SJSA1 (cell line): ENCODE measurements around the gene VSNL1. TPM values are rescaled to one million over a fixed set of nuclear protein-coding genes. Genes with fewer than 3 reads are reported as not detected.

Source experiments
- DNase-seq, 2 experiments: peaks; one replicate each; pipeline ENCODE4 v3.0.0-alpha.2; 2015 to 2020; ENCODE audit warnings: low spot score in 2 of 2, low read depth in 1 of 2
- H3K27ac ChIP-seq: fragments of 250-450 bp; sonication (Bioruptor Pico); 2 replicates; pipeline ENCODE4 v1.5.1; 2020; ENCODE audit warnings: mild to moderate bottlenecking, moderate library complexity
- H3K27me3 ChIP-seq: fragments of 250-450 bp; sonication (Bioruptor Pico); replicated peaks from 2 replicates; pipeline ENCODE4 v1.5.1; 2020; ENCODE audit warnings: mild to moderate bottlenecking, moderate library complexity
- H3K36me3 ChIP-seq: fragments of 250-450 bp; sonication (Bioruptor Pico); 2 replicates; pipeline ENCODE4 v1.5.1; 2020; ENCODE audit warnings: mild to moderate bottlenecking
- H3K4me1 ChIP-seq: fragments of 250-450 bp; sonication (Bioruptor Pico); replicated peaks from 2 replicates; pipeline ENCODE4 v1.6.1; 2021; ENCODE audit warnings: mild to moderate bottlenecking
- H3K4me3 ChIP-seq: fragments of 250-450 bp; sonication (Bioruptor Pico); 2 replicates; pipeline ENCODE4 v1.5.1; 2020; ENCODE audit warnings: mild to moderate bottlenecking
- H3K9me3 ChIP-seq: fragments of 250-450 bp; sonication (Bioruptor Pico); replicated peaks from 2 replicates; pipeline ENCODE4 v1.5.1; 2020; ENCODE audit warnings: mild to moderate bottlenecking
- total RNA-seq: library from RNA; depleted of rRNA; stranded (reverse); fragments of >200 nt; shearing (Covaris generic); gene quantifications from 2 replicates; pipeline ENCODE4 v1.2.3, GENCODE V29; 2014

VSNL1 gene
- total RNA-seq, 1 experiment from 2014 or later: 1.00 TPM

DNA sequence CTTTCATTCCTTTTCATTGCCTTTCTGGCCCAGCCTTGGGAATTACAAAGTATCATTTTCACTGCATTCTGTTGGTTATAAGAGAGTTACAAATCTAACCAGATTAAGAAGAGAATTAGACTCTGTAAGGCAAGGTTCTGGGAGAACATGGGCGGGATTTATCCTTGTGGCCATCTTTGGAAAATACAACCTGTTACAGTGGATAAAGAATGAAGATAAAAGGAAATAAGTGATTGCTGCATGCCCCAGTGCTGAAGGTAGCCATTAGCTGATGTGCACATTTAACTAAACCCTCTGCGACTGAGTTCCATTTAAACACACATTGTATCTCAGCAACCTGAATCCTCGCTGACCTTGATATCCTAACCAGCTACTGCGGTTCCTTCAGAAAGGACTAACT is 119.7 kb downstream of the VSNL1 start:
- Histone ChIP-seq H3K27ac (no peak overlapping the region), H3K4me3 (no peak overlapping the region), H3K4me1 (no peaks in the 10 kb centered on the region), H3K36me3 (peaks cover 27% of the 10 kb centered on the region), H3K9me3 (no peaks in the 10 kb centered on the region), H3K27me3 (no peaks in the 10 kb centered on the region)
- DNase-seq: no peak

DNA sequence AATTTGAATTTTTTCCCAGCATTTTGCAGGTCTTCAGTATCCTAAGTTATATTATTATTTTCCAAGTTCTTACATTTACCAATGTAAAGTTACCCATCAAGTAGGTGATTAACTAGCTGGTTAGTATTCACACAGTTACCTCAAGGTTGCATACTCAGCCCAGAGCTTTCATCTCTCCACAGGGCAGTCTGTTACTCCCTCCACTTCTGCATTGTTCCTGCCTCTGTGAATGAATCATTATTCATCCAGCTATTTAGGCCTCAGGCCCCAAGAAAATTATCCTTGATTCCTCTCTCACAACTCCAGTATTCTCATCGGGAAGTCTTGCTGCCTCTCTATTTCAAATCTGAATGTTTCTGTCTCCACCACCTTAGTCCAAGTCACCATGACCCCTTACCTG is 121.0 kb downstream of the VSNL1 start:
- H3K36me3 ChIP-seq: peaks cover 38% of the 10 kb centered on the region
- H3K27ac ChIP-seq: no peak overlapping the region
- no peaks in the 10 kb centered on the region for H3K27me3 ChIP-seq
- no peaks in the 10 kb centered on the region for H3K4me1 ChIP-seq
- H3K9me3 ChIP-seq: no peaks in the 10 kb centered on the region
- DNase-seq: no peak
- no peak overlapping the region for H3K4me3 ChIP-seq

DNA sequence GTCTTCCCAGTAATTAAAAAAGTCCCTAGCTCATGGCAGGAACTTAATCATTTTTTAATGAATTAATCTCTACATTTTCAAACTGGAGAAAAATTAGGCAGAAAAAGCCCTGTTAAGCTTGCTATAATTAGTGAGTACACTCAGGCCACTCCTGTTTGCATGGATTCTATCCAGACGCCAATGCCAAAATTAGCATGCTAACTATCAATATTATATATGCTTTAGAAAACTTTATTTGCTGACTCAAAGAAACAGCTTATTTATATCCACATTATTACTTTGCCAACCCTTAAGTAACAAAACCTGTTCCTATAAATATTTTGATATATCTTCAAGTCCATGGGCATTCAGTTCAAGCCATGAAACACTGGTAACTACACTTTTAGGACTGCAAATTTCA is 122.2 kb downstream of the VSNL1 start:
- Histone ChIP-seq H3K27me3 (no peaks in the 10 kb centered on the region), H3K9me3 (no peaks in the 10 kb centered on the region), H3K4me1 (no peaks in the 10 kb centered on the region), H3K36me3 (peaks cover 42% of the 10 kb centered on the region), H3K27ac (no peak overlapping the region), H3K4me3 (no peak overlapping the region)
- no peak for DNase-seq

DNA sequence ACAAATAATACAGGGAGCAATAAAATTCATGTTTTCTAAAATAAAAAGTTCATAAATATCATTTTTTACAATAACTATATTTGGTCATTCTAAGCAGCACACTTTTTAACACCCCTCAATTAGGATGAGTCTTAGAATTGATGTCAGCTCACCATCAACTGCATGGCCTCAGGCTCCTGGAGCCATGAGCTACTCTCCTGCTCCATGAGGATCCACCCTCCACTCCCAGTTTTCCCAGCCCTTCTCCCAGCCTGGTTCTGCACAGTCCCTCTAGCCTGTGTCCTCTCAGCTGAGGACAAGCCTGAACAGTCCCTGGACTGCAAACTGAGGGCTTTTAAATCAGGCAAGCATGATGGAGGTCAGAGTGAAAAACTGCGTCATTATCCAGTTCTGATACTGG is 124.0 kb downstream of the VSNL1 start:
- H3K9me3 ChIP-seq: no peaks in the 10 kb centered on the region
- H3K4me1 ChIP-seq: no peaks in the 10 kb centered on the region
- no peak overlapping the region for H3K4me3 ChIP-seq
- H3K27me3 ChIP-seq: no peaks in the 10 kb centered on the region
- no peak overlapping the region for H3K27ac ChIP-seq
- H3K36me3 ChIP-seq: peaks cover 47% of the 10 kb centered on the region
- DNase-seq: no peak

DNA sequence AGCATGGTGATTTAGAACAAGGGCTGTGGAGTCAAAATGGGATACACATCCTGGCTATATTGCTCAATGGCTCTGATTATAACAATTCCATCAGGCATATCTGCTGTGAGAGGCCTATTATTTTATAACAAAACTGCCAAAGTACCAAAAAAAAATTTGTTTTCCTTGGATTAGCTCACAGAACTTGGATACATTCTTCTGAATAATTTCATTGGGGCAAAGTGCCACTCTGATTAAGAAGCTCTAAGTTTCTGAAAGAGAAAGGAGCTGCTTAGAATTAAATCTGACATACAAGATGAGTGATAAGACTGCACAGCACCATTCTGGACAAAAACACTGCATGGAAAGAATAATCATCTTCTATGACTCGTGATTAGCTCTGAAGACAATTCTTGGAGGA is 127.4 kb downstream of the VSNL1 start:
- no peak for DNase-seq
- no peak overlapping the region for H3K27ac ChIP-seq
- peaks cover 52% of the 10 kb centered on the region for H3K36me3 ChIP-seq
- no peak overlapping the region for H3K4me3 ChIP-seq
- no peaks in the 10 kb centered on the region for H3K27me3 ChIP-seq
- no peaks in the 10 kb centered on the region for H3K9me3 ChIP-seq
- no peaks in the 10 kb centered on the region for H3K4me1 ChIP-seq

DNA sequence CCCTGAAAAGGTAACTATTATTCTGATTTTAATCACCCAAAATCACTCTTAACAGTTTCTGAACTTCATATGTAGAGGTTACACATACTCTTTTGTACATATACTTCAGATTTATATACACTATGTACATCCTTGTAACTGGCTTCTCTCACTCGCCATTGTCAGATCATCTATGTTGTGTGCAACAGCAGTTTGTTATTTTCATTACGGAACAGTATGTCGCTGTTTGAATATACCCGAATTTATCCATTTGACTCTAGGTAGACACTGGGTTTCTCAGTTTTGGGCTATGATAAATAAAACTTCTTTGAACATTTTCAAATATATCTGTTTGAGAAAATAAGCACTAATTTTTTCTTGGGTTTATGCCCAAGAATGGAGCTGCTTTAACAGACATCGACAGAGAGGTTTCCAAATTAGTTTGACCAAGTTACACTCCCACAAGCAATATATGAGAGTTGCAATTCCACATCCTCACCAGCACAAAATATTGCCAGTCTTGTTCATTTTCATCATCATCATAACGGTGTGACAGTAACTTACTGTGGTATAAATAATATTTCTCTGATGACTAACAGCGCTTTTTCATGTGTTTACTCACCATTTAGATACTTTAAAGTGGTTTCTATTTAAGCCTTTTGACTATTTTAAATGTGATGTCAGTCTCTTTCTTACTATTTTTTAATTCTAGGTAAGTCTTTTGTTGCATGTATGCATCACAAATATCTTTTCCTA is 132.3 kb downstream of the VSNL1 start:
- Histone ChIP-seq H3K4me3 (no peak overlapping the region), H3K27me3 (no peaks in the 10 kb centered on the region), H3K4me1 (no peaks in the 10 kb centered on the region), H3K36me3 (peaks cover 27% of the 10 kb centered on the region), H3K27ac (no peak overlapping the region), H3K9me3 (no peaks in the 10 kb centered on the region)
- peak in 1 of 2 experiments; percentile 32 for DNase-seq

DNA sequence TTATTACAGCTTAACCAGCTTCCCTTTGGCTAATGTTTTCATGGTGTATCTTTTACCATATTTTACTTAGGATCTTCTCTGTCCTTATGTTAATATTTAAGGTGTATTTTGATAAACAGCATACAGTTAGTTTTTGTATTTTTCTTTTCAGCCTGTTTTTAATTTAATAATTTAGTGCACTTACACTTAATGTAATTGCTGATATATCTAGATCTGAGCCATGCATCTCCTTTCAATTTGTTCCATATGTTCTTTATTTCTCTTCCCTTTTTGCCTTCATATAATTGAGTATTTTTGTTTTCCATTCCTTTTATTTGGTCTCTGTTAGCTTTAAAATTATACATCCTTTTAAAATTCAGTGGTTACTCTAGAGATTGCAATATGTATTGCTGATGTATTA is 134.3 kb downstream of the VSNL1 start:
- Histone ChIP-seq H3K27ac (no peak overlapping the region), H3K27me3 (no peaks in the 10 kb centered on the region), H3K9me3 (no peaks in the 10 kb centered on the region), H3K4me1 (peaks cover 3% of the 10 kb centered on the region), H3K36me3 (peaks cover 29% of the 10 kb centered on the region), H3K4me3 (no peak overlapping the region)
- DNase-seq: no peak

DNA sequence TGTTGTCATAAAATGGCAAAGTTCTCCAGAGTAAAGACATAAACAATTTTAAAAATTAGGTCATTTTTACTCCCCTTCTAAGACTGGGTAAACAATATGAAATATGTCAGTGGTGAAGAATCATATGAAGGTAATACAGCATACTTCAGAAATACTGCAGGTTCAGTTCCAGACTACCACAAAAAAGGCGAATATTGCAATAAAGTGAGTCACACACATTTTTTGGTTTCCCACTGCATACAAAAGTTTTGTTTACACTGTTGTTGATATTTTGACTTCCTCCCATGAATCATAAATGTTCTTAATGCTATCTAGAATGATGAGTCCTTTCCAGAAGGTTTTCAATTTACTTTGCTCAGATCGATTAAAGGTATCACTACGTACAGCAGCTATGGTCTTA is 139.6 kb downstream of the VSNL1 start:
- DNase-seq: peak in 1 of 2 experiments; percentile 18
- H3K27me3 ChIP-seq: no peaks in the 10 kb centered on the region
- H3K4me3 ChIP-seq: no peak overlapping the region
- H3K9me3 ChIP-seq: no peaks in the 10 kb centered on the region
- H3K4me1 ChIP-seq: peaks cover 8% of the 10 kb centered on the region
- peaks cover 46% of the 10 kb centered on the region for H3K36me3 ChIP-seq
- H3K27ac ChIP-seq: peak overlapping the region; percentile 38; the same call in 1 of the 2 replicates

DNA sequence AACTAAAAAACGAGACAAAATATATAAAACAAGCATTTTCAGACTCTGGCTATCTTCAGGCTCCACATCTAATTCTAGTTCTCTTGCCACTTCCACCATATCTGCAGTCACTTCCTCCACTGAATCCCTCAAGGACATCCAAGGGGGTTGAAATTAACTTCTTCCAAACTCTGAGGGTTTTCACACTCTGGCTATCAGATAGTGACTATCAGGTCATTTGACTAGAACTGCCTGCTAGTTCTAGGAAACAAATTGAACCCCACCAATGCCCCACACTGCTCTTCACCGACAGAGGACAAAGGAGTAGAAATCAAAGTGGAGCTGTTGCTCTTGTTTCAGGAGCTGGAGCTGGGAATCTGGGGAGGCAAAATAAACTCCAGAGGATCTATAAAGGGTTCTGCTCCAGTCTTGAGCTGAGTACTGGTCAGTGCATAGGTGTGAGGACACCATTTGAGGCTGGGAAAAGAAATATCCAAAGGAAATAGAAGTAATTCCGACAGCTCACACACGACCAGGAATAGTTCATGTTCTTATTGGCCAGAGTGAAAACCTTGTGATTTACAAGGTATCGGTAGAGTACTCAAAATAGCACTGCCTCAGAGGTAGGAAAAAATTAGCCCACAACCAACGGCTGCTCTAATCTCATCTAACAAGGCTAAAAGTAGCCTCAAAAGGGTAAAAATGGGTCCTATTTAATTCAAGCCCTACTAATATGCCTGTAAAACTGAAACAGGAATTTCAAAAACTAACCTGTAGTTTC is 141.8 kb downstream of the VSNL1 start:
- Histone ChIP-seq H3K9me3 (no peaks in the 10 kb centered on the region; the same call in 1 of the 2 replicates), H3K36me3 (peaks cover 57% of the 10 kb centered on the region), H3K4me1 (peaks cover 8% of the 10 kb centered on the region), H3K27me3 (no peaks in the 10 kb centered on the region), H3K27ac (no peak overlapping the region), H3K4me3 (no peak overlapping the region)
- DNase-seq: no peak

DNA sequence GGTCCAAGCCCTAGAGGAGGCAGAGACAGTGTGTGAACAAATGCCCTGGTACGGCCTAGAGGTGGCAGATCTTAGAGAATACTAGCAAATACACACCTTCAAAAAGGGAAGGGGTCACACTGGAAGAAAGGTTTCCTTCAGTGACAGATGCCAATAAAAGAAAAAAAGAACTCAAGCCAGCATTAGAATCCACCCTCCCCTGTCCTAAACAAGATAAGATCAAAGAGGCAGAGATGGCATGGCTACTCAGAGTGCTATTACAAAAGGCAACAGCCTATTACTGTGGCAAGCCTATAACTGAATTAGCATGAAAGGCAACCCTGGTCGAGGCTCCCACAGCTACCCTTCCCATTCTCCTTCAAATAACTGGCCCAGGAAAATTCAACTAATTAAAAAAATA is 143.5 kb downstream of the VSNL1 start:
- no peaks in the 10 kb centered on the region for H3K27me3 ChIP-seq
- H3K4me1 ChIP-seq: peaks cover 8% of the 10 kb centered on the region
- peaks cover 60% of the 10 kb centered on the region for H3K36me3 ChIP-seq
- no peak for DNase-seq
- H3K27ac ChIP-seq: no peak overlapping the region
- no peaks in the 10 kb centered on the region; the same call in 1 of the 2 replicates for H3K9me3 ChIP-seq
- H3K4me3 ChIP-seq: no peak overlapping the region

DNA sequence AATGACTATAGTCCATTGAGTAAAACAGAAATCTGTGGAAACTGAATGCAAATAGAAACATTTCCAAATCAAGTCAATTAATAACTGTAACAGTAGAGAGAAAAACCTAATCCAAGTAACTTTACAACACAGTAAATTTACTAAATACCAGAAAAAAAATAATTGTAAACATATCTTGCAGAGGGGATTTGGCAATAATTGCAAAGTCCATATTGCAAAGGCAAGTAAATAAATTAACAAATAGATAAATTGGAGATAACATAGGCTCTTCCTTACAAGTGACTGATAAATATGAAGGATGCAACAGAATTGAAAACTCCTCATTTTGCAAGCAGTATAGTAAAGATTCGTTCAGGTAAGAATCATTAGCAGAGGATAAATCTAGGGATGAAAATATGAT is 148.1 kb downstream of the VSNL1 start:
- Histone ChIP-seq H3K27ac (no peak overlapping the region), H3K36me3 (peaks cover 57% of the 10 kb centered on the region), H3K4me1 (no peaks in the 10 kb centered on the region), H3K9me3 (no peaks in the 10 kb centered on the region; the same call in 1 of the 2 replicates), H3K4me3 (no peak overlapping the region), H3K27me3 (no peaks in the 10 kb centered on the region)
- DNase-seq: no peak

DNA sequence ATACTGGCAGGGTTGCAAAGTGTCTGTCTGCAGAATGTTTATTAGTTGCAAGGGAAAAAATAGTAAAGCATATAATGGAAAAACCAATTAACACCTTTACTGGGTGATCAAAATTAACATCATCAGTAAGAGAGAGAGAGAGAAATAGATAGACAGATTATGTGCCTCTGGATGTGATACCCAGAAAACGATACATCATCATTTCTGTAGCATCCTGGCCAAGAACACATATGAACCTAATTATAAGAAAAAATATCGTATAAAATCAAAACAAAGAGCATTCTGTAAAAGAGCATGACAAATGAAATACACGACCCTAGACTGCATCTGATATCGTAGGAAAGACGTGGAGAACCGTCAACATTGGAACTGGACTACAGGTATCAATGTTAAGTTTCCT is 148.5 kb downstream of the VSNL1 start:
- no peak overlapping the region for H3K27ac ChIP-seq
- H3K36me3 ChIP-seq: peaks cover 56% of the 10 kb centered on the region
- H3K9me3 ChIP-seq: no peaks in the 10 kb centered on the region; the same call in 1 of the 2 replicates

DNA sequence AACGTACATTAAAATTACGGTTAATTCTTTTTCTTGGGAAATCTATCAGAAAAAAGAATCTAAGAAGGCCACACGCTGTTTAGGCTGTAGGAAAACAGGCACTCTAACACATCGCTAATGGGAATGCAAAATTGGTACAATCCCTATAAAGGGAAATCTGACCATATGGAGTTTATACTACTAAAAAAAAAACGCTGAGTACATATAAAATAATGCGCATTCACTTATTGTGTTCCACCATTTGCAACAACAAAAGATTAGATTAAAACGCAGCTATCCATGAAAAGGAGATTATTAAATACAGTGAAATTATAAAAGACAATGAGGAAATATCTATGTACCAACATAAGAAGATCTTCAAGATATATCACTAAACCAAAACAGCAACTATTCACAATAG is 150.3 kb downstream of the VSNL1 start:
- no peak overlapping the region for H3K27ac ChIP-seq
- H3K9me3 ChIP-seq: no peaks in the 10 kb centered on the region; the same call in 1 of the 2 replicates
- no peaks in the 10 kb centered on the region for H3K4me1 ChIP-seq
- DNase-seq: no peak
- H3K27me3 ChIP-seq: no peaks in the 10 kb centered on the region
- H3K36me3 ChIP-seq: peaks cover 69% of the 10 kb centered on the region
- H3K4me3 ChIP-seq: no peak overlapping the region

More for the DNA sequence above, 148.5 kb downstream of the VSNL1 start:
- no peak for DNase-seq
- H3K27me3 ChIP-seq: no peaks in the 10 kb centered on the region
- no peak overlapping the region for H3K4me3 ChIP-seq
- H3K4me1 ChIP-seq: no peaks in the 10 kb centered on the region
